ENCODE results near the gene TXNDC5.

DNA sequence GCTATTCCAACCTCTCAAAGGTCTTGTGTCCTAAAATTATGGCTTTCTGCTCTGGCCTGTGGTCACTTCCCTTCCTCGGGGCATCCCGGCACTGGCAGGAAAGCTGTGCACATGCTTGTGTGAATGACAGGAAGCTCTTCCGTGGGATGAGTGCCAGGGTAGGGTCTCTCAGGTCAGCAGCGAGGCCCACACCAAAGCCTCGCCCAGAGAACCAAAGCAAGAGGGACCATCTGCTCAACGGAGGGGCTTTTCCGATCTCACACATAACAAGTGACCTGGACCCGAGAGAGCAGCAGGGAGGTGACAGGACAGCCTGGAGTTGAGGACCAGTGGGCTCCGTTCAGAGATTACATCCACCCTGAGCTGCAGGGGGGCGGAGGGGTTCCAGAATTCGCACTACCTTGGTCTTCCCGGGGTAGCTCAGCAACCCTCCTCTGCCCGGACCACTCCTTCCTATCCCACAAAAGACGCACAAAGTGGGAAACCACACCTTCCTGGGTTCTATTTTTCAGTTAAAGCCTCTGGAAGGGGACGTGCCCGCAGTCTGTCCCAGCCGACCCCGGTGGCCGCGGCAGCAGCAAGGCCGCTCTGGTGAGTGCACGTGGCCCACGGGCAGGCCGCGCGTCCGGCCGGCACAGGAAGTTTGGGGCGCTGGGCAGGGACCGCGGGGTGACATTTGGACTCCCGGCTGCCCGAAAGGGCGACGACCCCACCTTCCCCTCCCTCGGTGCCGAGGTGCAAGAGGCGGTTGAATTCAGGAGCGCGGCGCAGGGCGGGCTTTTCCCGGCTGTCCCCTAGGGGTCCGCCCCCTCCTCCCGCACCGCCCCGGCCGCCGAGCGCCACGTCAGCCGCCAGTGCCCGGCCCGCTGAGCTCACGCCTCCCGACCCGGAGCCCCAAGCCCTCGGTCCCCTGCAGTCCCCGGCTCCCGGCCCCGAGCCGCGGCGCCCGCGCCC lies 988 bp downstream of the TXNDC5 start:
- peak; percentile 32; the same call in 1 of the 2 replicates for TF ChIP-seq POLR2AphosphoS5 (IDR thresholded peaks at IDR 0.05; ENCODE audit: borderline replicate concordance, low read depth, low read length)
- TF ChIP-seq EZH2 (IDR thresholded peaks at IDR 0.05), result no peak
- no peak for TF ChIP-seq FOXP2 (optimal IDR thresholded peaks at IDR 0.05; ENCODE audit: control extremely low read depth, extremely low read length, insufficient read depth)

Data from SK-N-MC (cell line).